ENCODE results near the gene KRTAP4-6.

DNA sequence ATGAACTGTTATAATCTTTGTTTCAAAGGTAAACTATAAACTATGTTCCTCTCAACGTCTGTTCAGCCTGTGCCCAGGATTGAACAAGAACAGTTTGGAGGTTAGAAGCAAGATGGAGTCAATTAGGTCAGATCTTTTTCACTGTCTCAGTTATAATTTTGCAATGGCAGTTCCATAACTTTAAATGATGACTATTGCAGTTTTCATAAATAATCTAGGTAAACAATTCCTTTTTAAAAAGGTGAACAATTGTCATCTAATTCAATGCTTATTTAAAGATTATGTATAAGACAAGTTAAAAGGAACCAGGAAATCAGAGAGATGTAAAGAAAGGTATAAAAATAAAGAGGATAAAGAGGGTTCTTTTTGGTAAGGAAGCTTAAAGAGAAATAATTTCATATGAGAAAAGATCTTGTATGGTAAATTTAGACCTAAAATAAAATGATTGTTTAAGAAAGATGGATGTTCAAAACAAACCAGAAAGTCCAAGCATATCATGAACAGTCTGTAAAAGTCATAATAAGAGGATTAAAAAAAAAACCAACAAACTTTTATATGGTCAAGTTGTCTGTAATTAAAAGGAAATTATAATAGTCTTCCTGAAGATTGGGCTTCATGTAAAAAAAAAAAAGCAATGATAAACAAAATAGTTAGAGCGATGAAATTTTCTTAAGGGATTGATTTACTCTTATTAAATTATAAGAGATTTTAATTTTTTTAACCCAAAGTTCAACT lies 29.0 kb downstream of the KRTAP4-6 start:
- no peak for TF ChIP-seq CTCF (IDR thresholded peaks at IDR 0.05)
- no peak for TF ChIP-seq EP300 (IDR thresholded peaks at IDR 0.05)
- no peak for TF ChIP-seq POLR2A (IDR thresholded peaks at IDR 0.05)

Data from ovary (tissue), 3 donors.